Neural progenitor cell (in vitro differentiated cells): ENCODE results near the gene EHF. TPM values are rescaled to one million over a fixed set of nuclear protein-coding genes. Genes with fewer than 3 reads are reported as not detected.

Source experiments
- DNase-seq: peaks from one replicate; pipeline ENCODE4 v3.0.0-alpha.2; 2016; ENCODE audit warnings: low spot score
- H2AFZ ChIP-seq: fragments of 200-600 bp; sonication (generic); replicated peaks from 2 replicates; pipeline ENCODE4 v1.6.1; 2016; ENCODE audit warnings: antibody characterized with exemption
- H3F3A ChIP-seq: fragments of 200-600 bp; sonication (generic); 2 replicates; pipeline ENCODE4 v1.6.1; 2016; ENCODE audit warnings: antibody characterized with exemption, low read depth
- H3K27ac ChIP-seq: fragments of 200-600 bp; sonication (generic); 2 replicates; pipeline ENCODE4 v1.5.1; 2016; ENCODE audit warnings: mild to moderate bottlenecking
- H3K27me3 ChIP-seq: fragments of 200-600 bp; sonication (generic); 2 replicates; pipeline ENCODE4 v1.6.1; 2016; ENCODE audit warnings: mild to moderate bottlenecking, moderate library complexity
- H3K36me3 ChIP-seq: fragments of 200-600 bp; sonication (generic); 2 replicates; pipeline ENCODE4 v1.5.1; 2016
- H3K4me1 ChIP-seq: fragments of 200-600 bp; sonication (generic); 2 replicates; pipeline ENCODE4 v1.6.1; 2016; ENCODE audit warnings: mixed run types
- H3K4me2 ChIP-seq: fragments of 200-600 bp; sonication (generic); 2 replicates; pipeline ENCODE4 v1.6.1; 2016
- H3K4me3 ChIP-seq: fragments of 200-600 bp; sonication (generic); 2 replicates; pipeline ENCODE4 v1.5.1; 2016
- H3K79me2 ChIP-seq: fragments of 200-600 bp; sonication (generic); 2 replicates; pipeline ENCODE4 v1.6.1; 2016; ENCODE audit warnings: low read depth
- H3K9ac ChIP-seq: fragments of 200-600 bp; sonication (generic); 2 replicates; pipeline ENCODE4 v1.6.1; 2016
- H3K9me3 ChIP-seq: fragments of 200-600 bp; sonication (generic); 2 replicates; pipeline ENCODE4 v1.5.1; 2016; ENCODE audit warnings: low read depth
- H4K20me1 ChIP-seq: fragments of 200-600 bp; sonication (generic); 2 replicates; pipeline ENCODE4 v1.6.1; 2016; ENCODE audit warnings: low read depth
- H3K27ac Mint-ChIP-seq: 3 replicates; pipeline ENCODE4 v1.8.0; 2021; ENCODE audit warnings: mixed read lengths
- H3K27me3 Mint-ChIP-seq: 2 replicates; pipeline ENCODE4 v1.8.0; 2022; ENCODE audit warnings: low read depth, mild to moderate bottlenecking, inconsistent platforms, moderate library complexity, mixed read lengths; ENCODE audit not compliant: insufficient read depth
- H3K36me3 Mint-ChIP-seq: 3 replicates; pipeline ENCODE4 v1.8.0; 2021; ENCODE audit warnings: mixed read lengths
- H3K4me1 Mint-ChIP-seq: 3 replicates; pipeline ENCODE4 v1.8.0; 2021; ENCODE audit warnings: mixed read lengths
- H3K4me3 Mint-ChIP-seq: 3 replicates; pipeline ENCODE4 v1.8.0; 2021; ENCODE audit warnings: mild to moderate bottlenecking, moderate library complexity, mixed read lengths
- H3K9me3 Mint-ChIP-seq: 3 replicates; pipeline ENCODE4 v1.8.0; 2020; ENCODE audit warnings: mixed read lengths
- CTCF ChIP-seq: fragments of 200-600 bp; sonication (generic); IDR thresholded peaks from 2 replicates; pipeline ENCODE4 v1.5.1; 2017; ENCODE audit warnings: antibody characterized with exemption, mild to moderate bottlenecking
- EZH2 ChIP-seq: fragments of 200-600 bp; sonication (generic); IDR thresholded peaks from 2 replicates; pipeline ENCODE4 v1.6.1; 2017; ENCODE audit warnings: antibody characterized with exemption, mild to moderate bottlenecking, moderate library complexity
- EZH2phosphoT487 ChIP-seq: fragments of 200-600 bp; sonication (generic); IDR thresholded peaks from 2 replicates; pipeline ENCODE4 v1.6.1; 2017; ENCODE audit warnings: antibody characterized with exemption
- total RNA-seq: library from RNA; depleted of rRNA; stranded (reverse); fragments of >200 nt; gene quantifications from 2 replicates; pipeline ENCODE4 v1.2.3, GENCODE V29; 2015; ENCODE audit warnings: low replicate concordance

The EHF gene
- total RNA-seq, 1 donor from 2014 or later, result not detected

- no peaks in the 10 kb centered on the region for H3K36me3 ChIP-seq
- H3K36me3 Mint-ChIP-seq, result no peaks in the 10 kb centered on the region
- H3K27me3 ChIP-seq, result no peaks in the 10 kb centered on the region
- peaks cover 2% of the 10 kb centered on the region for H3K27me3 Mint-ChIP-seq
- H3K4me3 Mint-ChIP-seq, result no peak overlapping the region
- no peaks in the 10 kb centered on the region for H4K20me1 ChIP-seq
- H3K4me1 Mint-ChIP-seq, result no peaks in the 10 kb centered on the region
- no peak overlapping the region for H3K4me2 ChIP-seq
- H2AFZ ChIP-seq, result no peak overlapping the region
- DNase-seq, result no peak
- H3K79me2 ChIP-seq, result no peaks in the 10 kb centered on the region
- H3F3A ChIP-seq, result no peaks in the 10 kb centered on the region
- no peak overlapping the region for H3K27ac ChIP-seq
- no peaks in the 10 kb centered on the region for H3K4me1 ChIP-seq
- no peaks in the 10 kb centered on the region for H3K9me3 Mint-ChIP-seq
- no peak overlapping the region for H3K9ac ChIP-seq
- TF ChIP-seq EZH2 (no peak), CTCF (no peak), EZH2phosphoT487 (no peak)
- no peaks in the 10 kb centered on the region for H3K9me3 ChIP-seq
- no peak overlapping the region for H3K4me3 ChIP-seq
- H3K27ac Mint-ChIP-seq, result no peak overlapping the region
Observed at GRCh38 chr11:34621876-34622275, 983 bp downstream of the EHF start.

GRCh38 chr11:34623463-34623862 lies 2.6 kb downstream of the EHF start:
- no peaks in the 10 kb centered on the region for H3K27me3 ChIP-seq
- H3K9ac ChIP-seq, result no peak overlapping the region
- H3K79me2 ChIP-seq, result no peaks in the 10 kb centered on the region
- H3K36me3 ChIP-seq, result no peaks in the 10 kb centered on the region
- Mint-ChIP-seq H3K27ac (no peak overlapping the region), H3K4me3 (no peak overlapping the region), H3K4me1 (peaks cover 2% of the 10 kb centered on the region), H3K9me3 (no peaks in the 10 kb centered on the region), H3K36me3 (no peaks in the 10 kb centered on the region), H3K27me3 (peaks cover 2% of the 10 kb centered on the region)
- DNase-seq, result no peak
- H2AFZ ChIP-seq, result no peak overlapping the region
- H4K20me1 ChIP-seq, result no peaks in the 10 kb centered on the region
- no peak overlapping the region for H3K4me3 ChIP-seq
- H3K4me1 ChIP-seq, result no peaks in the 10 kb centered on the region
- no peaks in the 10 kb centered on the region for H3K9me3 ChIP-seq
- no peak overlapping the region for H3K27ac ChIP-seq
- no peak for TF ChIP-seq EZH2
- no peak for TF ChIP-seq EZH2phosphoT487
- no peaks in the 10 kb centered on the region for H3F3A ChIP-seq
- H3K4me2 ChIP-seq, result no peak overlapping the region

DNA sequence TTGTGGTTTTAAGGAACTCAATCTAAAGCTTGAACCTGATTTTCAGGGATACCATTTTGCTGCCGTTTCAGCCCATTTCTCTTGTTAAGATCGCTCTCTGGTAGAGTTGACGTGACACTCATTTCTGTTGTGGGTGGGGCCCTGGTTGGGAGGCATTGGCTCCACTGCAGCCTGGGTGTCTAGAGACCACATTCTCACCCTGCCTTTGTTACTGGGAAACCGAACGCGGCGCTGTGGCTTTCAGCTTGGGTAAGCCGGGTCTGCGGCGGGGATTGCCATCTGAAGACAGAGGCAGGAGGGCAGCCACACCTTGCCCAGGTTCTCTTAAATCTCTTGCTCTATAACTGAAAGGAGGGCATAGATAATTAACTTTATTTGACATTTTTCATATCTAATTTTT lies 3.2 kb downstream of the EHF start:
- Histone ChIP-seq H3K27ac (no peak overlapping the region), H3K4me2 (no peak overlapping the region), H3K79me2 (no peaks in the 10 kb centered on the region), H3K27me3 (no peaks in the 10 kb centered on the region), H3K4me1 (peaks cover 4% of the 10 kb centered on the region), H3K9me3 (no peaks in the 10 kb centered on the region), H4K20me1 (no peaks in the 10 kb centered on the region), H3K36me3 (no peaks in the 10 kb centered on the region), H3K9ac (no peak overlapping the region), H2AFZ (no peak overlapping the region), H3F3A (no peaks in the 10 kb centered on the region), H3K4me3 (no peak overlapping the region)
- Mint-ChIP-seq H3K27ac (no peak overlapping the region), H3K9me3 (no peaks in the 10 kb centered on the region), H3K4me1 (peaks cover 2% of the 10 kb centered on the region), H3K4me3 (no peak overlapping the region), H3K27me3 (peaks cover 2% of the 10 kb centered on the region), H3K36me3 (no peaks in the 10 kb centered on the region)
- no peak for DNase-seq
- TF ChIP-seq EZH2phosphoT487 (no peak), EZH2 (no peak), CTCF (no peak)

GRCh38 chr11:34625576-34625975 lies 4.7 kb downstream of the EHF start:
- Histone ChIP-seq H3K27ac (no peak overlapping the region), H3K4me1 (peaks cover 7% of the 10 kb centered on the region), H3K9me3 (no peaks in the 10 kb centered on the region), H3K4me2 (no peak overlapping the region), H4K20me1 (no peaks in the 10 kb centered on the region), H3F3A (no peaks in the 10 kb centered on the region), H2AFZ (no peak overlapping the region), H3K36me3 (no peaks in the 10 kb centered on the region), H3K79me2 (no peaks in the 10 kb centered on the region), H3K4me3 (no peak overlapping the region), H3K9ac (no peak overlapping the region), H3K27me3 (no peaks in the 10 kb centered on the region)
- Mint-ChIP-seq H3K9me3 (no peaks in the 10 kb centered on the region), H3K27me3 (peaks cover 3% of the 10 kb centered on the region), H3K4me3 (no peak overlapping the region), H3K36me3 (no peaks in the 10 kb centered on the region), H3K4me1 (peaks cover 5% of the 10 kb centered on the region), H3K27ac (no peak overlapping the region)
- no peak for DNase-seq
- TF ChIP-seq CTCF (no peak), EZH2 (no peak), EZH2phosphoT487 (no peak)
